ENCODE results near the gene AUP1.

The AUP1 gene

GRCh38 chr2:74556831-74557370 is 27.4 kb upstream of the AUP1 start:
- DNase-seq (ENCODE audit: low spot score), result no peak

- no peak for DNase-seq (ENCODE audit: low spot score)
Observed at GRCh38 chr2:74556159-74556558, 26.7 kb upstream of the AUP1 start.

DNA sequence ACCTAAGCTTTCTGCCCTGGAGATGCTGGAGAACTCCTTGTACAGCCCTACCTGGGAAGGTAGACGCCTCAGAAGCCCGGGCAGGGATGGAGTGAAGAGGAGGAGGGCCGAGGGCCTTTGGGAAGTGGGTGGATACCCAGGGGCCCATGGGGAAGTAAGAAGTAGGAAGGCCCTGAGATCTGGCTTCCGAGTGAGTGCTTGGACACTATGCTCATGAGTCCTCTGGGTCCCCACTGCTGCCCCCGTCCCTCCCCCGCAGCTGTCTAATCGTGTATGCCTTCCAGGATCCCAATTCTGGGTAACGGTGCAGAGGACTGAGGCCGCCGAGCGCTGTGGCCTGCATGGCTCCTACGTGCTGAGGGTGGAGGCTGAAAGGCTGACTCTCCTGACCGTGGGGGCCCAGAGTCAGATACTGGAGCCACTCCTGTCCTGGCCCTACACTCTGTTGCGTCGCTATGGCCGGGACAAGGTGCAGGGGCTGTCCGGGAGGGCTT is 26.2 kb upstream of the AUP1 start:
- no peak for DNase-seq (ENCODE audit: low spot score)

DNA sequence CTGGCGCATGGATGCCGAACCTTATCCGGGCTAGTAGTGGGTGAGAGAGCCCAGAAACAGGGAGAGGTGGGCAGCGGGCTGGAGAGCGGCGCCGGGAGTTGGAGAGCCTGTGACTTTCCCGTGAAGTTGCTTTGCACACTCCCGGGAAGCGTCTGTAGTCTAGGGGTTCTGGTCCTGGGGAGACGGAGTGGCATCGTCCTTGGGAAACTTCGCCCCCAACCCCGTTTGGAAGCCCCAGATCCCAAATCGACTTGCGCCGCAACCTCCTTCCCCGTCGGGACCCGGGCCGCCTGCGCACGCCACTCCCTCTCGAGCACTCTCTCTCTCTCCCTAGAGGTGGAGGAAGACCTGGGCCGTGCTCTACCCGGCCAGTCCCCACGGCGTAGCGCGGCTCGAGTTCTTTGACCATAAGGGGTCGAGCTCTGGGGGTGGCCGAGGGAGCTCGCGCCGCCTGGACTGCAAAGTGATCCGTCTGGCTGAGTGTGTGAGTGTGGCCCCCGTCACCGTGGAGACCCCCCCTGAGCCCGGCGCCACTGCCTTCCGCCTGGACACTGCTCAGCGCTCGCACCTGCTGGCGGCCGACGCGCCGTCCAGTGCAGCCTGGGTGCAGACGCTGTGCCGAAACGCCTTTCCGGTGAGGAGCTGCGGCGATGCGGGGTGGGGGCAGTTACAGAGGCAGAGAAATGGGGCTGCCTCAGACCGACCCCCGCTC is 25.5 kb upstream of the AUP1 start:
- DNase-seq (ENCODE audit: low spot score), result peak; percentile 57

DNA sequence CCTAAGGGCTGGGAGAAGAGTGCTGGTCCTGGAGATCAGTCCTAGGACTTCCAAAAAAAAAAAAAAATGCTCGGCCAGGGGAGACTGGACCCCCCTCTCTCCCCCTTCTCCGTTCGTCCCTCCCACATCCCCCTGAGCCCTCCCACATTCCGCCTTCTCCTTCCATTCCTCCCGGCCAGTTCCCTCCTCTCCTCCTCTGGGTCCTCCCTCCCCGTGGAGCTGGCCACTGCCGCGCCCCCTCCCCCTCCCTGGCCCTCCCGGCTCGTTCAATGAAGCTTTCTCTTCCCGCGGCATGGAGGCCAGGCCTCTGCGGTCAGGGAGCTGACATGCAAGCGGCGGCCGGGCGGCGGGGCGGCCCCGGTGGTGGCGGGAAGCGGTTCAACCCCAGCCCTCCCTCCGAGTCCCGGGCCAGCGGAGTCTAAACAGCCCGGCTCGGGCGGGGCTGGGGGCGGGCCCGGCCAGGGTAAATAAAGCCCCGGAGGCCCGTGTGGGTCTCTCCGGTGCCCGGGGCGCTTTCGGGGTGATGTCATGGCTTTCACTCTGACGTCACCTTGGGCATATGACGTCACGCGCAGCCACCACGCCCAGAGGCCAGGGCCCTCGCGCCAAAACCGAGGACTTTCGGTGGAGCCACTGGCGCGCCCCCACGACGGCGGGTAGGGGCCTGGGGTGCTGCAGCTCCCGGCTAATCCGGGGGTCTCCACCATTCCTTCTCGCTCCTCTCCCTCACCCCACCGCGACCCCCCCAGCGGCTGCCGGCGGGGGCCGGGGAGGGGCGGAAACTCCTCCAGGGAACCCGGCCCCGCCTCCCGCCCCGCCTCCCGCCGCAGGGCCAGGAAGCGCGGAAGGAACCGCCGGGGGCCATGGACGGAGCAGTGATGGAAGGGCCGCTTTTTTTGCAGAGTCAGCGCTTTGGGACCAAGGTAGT is 24.6 kb upstream of the AUP1 start, which contains the start of the genes DOK1 and LOXL3:
Gene DOK1, plus strand, starts transcription at position 829 of the 928 bp plus-strand sequence. Its CDS starts 35 bp downstream, at position 864.
Gene LOXL3, minus strand, starts transcription at position 51 of the 928 bp plus-strand sequence. CDS start 1,308 bp downstream, outside the sequence.
- DNase-seq (ENCODE audit: low spot score), result peak; percentile 85

- DNase-seq (ENCODE audit: low spot score), result no peak
Observed at GRCh38 chr2:74552914-74553811, 23.7 kb upstream of the AUP1 start.

DNA sequence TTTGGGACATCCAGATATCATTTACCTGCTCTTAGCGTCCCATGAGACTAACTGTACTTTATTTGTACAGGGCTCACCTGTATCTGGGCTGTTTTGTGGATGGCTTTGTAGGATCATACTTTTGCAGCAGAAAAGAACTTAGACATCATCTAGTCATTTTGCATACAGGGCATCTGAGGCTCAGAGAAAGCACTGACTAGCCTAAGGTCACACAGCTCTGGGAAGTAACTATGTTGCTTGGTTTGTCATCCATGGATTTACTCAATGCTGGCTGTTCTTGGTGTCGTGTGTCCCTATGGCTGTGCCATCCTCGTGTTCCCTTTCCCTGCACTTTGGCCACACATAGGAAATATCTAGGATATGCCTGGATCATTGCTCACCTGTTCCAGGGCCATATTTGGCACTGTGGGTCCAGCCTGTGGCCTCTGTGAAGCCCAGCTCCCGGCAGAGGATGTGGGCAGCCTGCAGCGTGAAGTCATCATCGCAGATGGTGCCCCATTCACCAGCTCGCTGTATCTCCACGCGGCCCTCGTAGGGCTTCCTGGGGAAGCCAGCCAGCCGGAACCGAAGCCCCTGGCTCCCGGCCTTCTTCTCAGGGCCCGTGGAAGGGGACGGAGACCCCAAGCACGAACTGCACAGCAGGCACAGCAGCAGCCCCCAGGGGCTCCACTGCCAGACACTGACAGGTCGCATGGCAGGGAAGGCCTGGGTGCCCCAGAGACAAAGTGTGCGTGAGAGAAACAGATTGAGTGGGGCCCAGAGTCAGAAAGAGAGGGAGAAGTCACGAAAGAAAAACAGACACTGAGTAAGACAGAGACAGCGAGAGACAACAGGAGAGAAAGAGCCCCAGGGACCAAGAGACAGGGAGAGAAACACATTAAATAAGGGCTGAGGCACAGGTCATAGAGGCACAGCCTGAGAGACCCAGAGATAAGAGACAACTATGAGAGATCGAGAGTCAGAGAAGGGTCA is 22.7 kb upstream of the AUP1 start:
- DNase-seq (ENCODE audit: low spot score), result no peak

DNA sequence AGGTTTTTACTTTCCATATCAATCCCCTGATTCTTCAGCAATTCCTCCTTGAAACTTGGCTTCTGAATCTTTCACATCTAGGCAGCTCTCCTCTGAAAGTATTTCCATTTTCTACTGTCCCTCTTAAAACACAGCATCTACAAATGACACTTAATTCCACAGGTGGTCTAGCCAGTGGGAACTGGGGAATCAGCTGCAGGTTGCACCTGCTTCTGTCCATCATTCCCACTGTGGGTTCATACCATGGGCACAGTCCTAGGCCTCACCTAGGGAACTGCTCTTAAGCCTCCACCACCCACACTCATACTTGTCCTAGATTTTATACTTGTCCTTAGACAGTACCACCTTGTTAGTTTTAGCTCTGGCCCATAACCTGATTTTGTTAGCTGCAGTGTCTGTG is 22.0 kb upstream of the AUP1 start:
- DNase-seq (ENCODE audit: low spot score), result no peak

GRCh38 chr2:74550231-74550630 is 20.7 kb upstream of the AUP1 start:
- no peak for DNase-seq (ENCODE audit: low spot score)

DNA sequence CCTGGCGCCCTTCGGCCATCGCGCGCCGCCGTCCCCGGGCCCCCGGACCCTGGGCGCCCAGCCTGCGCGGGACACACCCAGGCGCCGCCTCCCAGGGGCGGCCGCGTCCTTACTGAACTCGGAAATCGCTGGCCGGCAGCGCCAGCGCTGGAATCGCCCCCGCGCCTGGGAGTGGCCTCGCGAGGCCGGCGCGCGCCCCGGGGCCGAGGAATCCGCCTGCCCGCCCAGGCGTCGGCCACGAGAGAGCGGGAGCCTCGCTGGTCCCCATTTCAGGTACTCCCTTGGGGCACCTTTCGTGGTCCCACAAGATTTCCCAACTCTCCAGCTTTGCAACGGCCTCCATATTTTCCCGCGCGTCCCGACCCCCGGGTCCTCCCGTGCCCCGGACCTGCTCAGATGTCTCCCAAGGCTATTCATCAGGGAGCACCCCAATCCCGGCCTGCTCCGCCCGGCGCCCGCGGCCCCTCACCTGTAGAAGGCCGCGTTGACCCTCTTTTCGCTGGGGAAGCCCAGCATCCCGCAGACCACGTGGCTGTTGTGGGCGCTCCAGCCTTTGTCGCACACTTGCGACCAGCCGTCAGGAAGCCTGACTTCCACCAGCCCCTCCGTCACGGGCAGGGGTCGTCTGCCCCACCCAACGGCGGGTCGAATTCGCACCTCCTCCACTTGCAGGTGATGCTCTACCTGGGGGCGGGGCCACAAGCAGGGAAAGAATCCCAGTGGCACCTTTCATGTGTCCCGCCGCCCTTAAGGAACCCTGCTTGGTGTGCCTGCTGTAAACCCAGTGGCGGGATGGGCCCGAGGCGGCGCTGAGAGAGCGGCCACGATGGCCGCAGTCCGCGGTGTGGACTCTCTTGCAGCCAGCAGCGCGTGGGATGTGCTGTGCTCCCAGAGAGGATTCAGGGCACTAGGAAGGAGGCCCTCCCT is 19.7 kb upstream of the AUP1 start:
- DNase-seq (ENCODE audit: low spot score), result peak; percentile 82

- no peak for DNase-seq (ENCODE audit: low spot score)
Observed at GRCh38 chr2:74548285-74548899, 18.9 kb upstream of the AUP1 start.

- DNase-seq (ENCODE audit: low spot score), result no peak
Observed at GRCh38 chr2:74546004-74546403, 16.5 kb upstream of the AUP1 start.

- no peak for DNase-seq (ENCODE audit: low spot score)
Observed at GRCh38 chr2:74544634-74545033, 15.1 kb upstream of the AUP1 start.

DNA sequence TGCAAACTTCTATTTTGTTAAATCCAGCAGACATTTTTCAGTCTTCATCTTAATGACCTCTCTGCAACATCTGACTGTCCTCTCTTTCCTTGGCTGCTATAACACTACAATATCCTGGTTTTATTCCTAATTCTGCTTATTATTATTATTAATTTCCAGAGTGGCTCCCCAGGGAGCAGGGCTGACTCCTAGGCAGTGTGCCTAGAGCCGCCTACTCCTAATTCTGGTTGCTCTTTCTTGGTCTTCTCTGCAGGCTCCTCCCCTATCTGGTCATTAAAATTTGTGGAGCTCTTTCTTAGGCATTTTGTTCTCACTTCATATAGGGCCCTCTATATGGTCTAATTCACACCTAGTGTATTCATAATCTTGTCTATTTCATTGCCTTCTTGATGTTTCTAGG is 13.5 kb upstream of the AUP1 start:
- DNase-seq (ENCODE audit: low spot score), result no peak

- DNase-seq (ENCODE audit: low spot score), result no peak
Observed at GRCh38 chr2:74540291-74540690, 10.8 kb upstream of the AUP1 start.

- no peak for DNase-seq (ENCODE audit: low spot score)
Observed at GRCh38 chr2:74538881-74539339, 9.4 kb upstream of the AUP1 start.

- no peak for DNase-seq (ENCODE audit: low spot score)
Observed at GRCh38 chr2:74537140-74537539, 7.6 kb upstream of the AUP1 start.

DNA sequence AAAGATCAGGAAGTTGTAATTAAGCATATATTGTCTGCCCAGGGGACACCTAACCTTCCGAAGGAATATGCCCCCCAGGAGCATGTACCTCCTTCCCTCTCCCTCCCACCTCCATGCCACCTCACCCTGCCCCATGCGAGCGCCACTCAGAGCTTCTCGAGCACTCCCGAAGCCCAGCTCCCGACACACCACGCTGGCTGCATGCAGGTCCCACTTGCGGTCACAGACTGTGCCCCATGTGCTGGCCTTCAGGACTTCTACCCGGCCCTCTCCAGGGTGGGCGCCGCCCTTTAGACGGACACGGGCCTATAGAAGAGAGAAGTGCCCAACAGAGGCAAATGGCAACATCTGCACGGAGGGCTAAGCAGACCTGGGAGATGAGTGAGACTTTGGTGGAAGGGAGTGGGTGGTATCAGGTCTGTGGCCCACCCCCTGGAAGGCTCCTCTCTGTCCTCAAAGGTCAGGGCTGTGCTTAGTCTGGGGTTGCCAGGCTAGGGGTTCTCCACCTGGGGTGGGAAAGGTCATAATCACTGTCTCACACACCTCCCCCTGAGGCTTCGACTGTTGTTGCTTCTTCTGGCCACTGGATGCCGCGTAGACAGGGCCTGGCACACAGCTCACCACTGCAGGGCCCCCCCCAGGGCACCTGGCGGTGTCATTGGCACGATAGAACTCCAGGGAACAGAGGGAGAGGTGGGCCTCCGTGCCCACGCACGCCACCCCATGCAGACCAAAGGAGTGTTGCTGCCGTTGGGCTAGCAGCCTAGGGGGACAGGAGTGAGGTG is 6.9 kb upstream of the AUP1 start:
- DNase-seq (ENCODE audit: low spot score), result no peak

Measured in RKO (cell line).